GM12878 (cell line): ENCODE results near the gene DLST. TPM values are rescaled to one million over a fixed set of nuclear protein-coding genes. Genes with fewer than 3 reads are reported as not detected.

Experiments
- ATAC-seq: fragments of 200-7000 bp; cut with Tn5 transposase; 3 replicates; pipeline ENCODE4 v1.9.1; 2020; ENCODE audit warnings: mild to moderate bottlenecking, moderate library complexity
- BruUV-seq: library from RNA; stranded (reverse); fragments of 400-500 nt; replicated peaks from 2 replicates; lab custom pipeline; 2021; lab: Mats Ljungman, UMichigan
- CTCF ChIA-PET: fragments of 300-600 bp; sonication (Branson Sonifier 250); formaldehyde crosslinking; extraction: SDS; loops from one replicate; lab custom pipeline; 2021; ENCODE audit warnings: inconsistent platforms; lab: Yijun Ruan, JAX
- POLR2A ChIA-PET: fragments of 350-600 bp; formaldehyde crosslinking; extraction: SDS; loops from one replicate; lab custom pipeline; 2021; ENCODE audit warnings: inconsistent platforms; lab: Charles Lee
- RAD21 ChIA-PET: fragments of 300-600 bp; sonication (Branson Sonifier 250); formaldehyde crosslinking; loops from one replicate; lab custom pipeline; 2023; ENCODE audit warnings: antibody characterized with exemption; ENCODE audit not compliant: unreplicated experiment; lab: Charles Lee
- SMC1A ChIA-PET: fragments of 300-600 bp; sonication (Branson Sonifier 250); formaldehyde crosslinking; loops from one replicate; lab custom pipeline; 2023; ENCODE audit not compliant: unreplicated experiment, uncharacterized antibody; lab: Charles Lee
- DNase-seq: peaks from one replicate; pipeline ENCODE4 v3.0.0-alpha.2; 2011; ENCODE audit warnings: low read depth, low spot score
- FAIRE-seq: peaks from 3 replicates; lab custom pipeline; 2011; peaks lifted over from hg19 to GRCh38; lab: Jason Lieb, UNC
- H2AFZ ChIP-seq: 2 replicates; pipeline ENCODE4 v1.6.0; 2011; ENCODE audit warnings: low read depth, low read length, control low read depth; ENCODE audit not compliant: control insufficient read depth
- H3K27ac ChIP-seq: 2 replicates; pipeline ENCODE4 v1.5.1; 2011; ENCODE audit warnings: control low read depth; ENCODE audit not compliant: control insufficient read depth, insufficient read depth
- H3K27me3 ChIP-seq, 2 experiments: replicated peaks in 1 of 2; 2 replicates each; pipeline versions ENCODE4 v1.6.0 to v1.6.1; 2011; ENCODE audit warnings: low read length in 1 of 2; ENCODE audit not compliant: control insufficient read depth in 2 of 2, insufficient read depth in 2 of 2
- H3K36me3 ChIP-seq, 2 experiments: 2 replicates each; pipeline ENCODE4 v1.5.1; 2011; ENCODE audit warnings: low read length in 1 of 2; ENCODE audit not compliant: control insufficient read depth in 2 of 2, insufficient read depth in 2 of 2
- H3K4me1 ChIP-seq: 2 replicates; pipeline ENCODE4 v1.6.1; 2011; ENCODE audit warnings: mild to moderate bottlenecking, low read length, moderate library complexity, mixed read lengths; ENCODE audit not compliant: control insufficient read depth, insufficient read depth
- H3K4me2 ChIP-seq: 2 replicates; pipeline ENCODE4 v1.6.0; 2011; ENCODE audit warnings: control low read depth; ENCODE audit not compliant: control insufficient read depth, insufficient read depth
- H3K4me3 ChIP-seq: fragments of 200-600 bp; sonication (generic); 2 replicates; pipeline ENCODE4 v1.5.1; 2016
- H3K79me2 ChIP-seq: 2 replicates; pipeline ENCODE4 v1.6.0; 2011; ENCODE audit warnings: low read length; ENCODE audit not compliant: control insufficient read depth, insufficient read depth
- H3K9ac ChIP-seq: 2 replicates; pipeline ENCODE4 v1.8.0; 2011; ENCODE audit warnings: low read length, control low read depth, mixed read lengths; ENCODE audit not compliant: control insufficient read depth, insufficient read depth
- H3K9me3 ChIP-seq: replicated peaks from 3 replicates; pipeline ENCODE4 v1.5.1; 2011; ENCODE audit warnings: mild to moderate bottlenecking, low read length; ENCODE audit not compliant: control insufficient read depth, insufficient read depth
- H4K20me1 ChIP-seq: 2 replicates; pipeline ENCODE4 v1.6.0; 2011; ENCODE audit not compliant: control insufficient read depth, insufficient read depth
- ASH2L ChIP-seq: fragments of 300-600, 200-600 bp; sonication (generic); IDR thresholded peaks from 2 replicates; pipeline ENCODE4 v1.6.1; 2017; ENCODE audit warnings: low read depth, mild to moderate bottlenecking, borderline replicate concordance
- BCL11A ChIP-seq: IDR thresholded peaks from 2 replicates; pipeline ENCODE4 v1.6.1; 2011; ENCODE audit warnings: low read depth, low read length
- BRCA1 ChIP-seq: IDR thresholded peaks from 2 replicates; pipeline ENCODE4 v1.6.1; 2011; ENCODE audit warnings: low read depth, low read length, improper control_type of control experiment
- CHD1 ChIP-seq: IDR thresholded peaks from 2 replicates; pipeline ENCODE4 v1.6.1; 2012; ENCODE audit warnings: low read depth, low read length, improper control_type of control experiment
- EED ChIP-seq: sonication (generic); IDR thresholded peaks from 2 replicates; pipeline ENCODE4 v1.6.1; 2016; ENCODE audit warnings: antibody characterized with exemption, low read depth
- ETV6 ChIP-seq, 2 experiments: fragments of 450-650 bp in 1 of 2; IDR thresholded peaks in 1 of 2; conservative IDR thresholded peaks in 1 of 2; 2 replicates each; pipeline ENCODE4 v1.6.1; 2014; ENCODE audit warnings: antibody characterized with exemption in 1 of 2, borderline replicate concordance in 1 of 2, low read depth in 1 of 2, mild to moderate bottlenecking in 1 of 2, moderate library complexity in 1 of 2
- FOS ChIP-seq: IDR thresholded peaks from 3 replicates; pipeline ENCODE4 v1.6.1; 2011; ENCODE audit warnings: borderline replicate concordance; ENCODE audit not compliant: insufficient read length; ENCODE audit errors: extremely low read depth
- FOXK2 ChIP-seq: fragments of 450-650 bp; IDR thresholded peaks from 2 replicates; pipeline ENCODE4 v1.6.1; 2017; ENCODE audit warnings: mild to moderate bottlenecking, moderate library complexity
- KAT2A ChIP-seq: conservative IDR thresholded peaks from 2 replicates; pipeline ENCODE4 v1.6.1; 2011; ENCODE audit warnings: low read depth, low read length; ENCODE audit not compliant: control insufficient read depth
- NBN ChIP-seq: fragments of 450-650 bp; IDR thresholded peaks from 2 replicates; pipeline ENCODE4 v1.6.1; 2016
- NFYB ChIP-seq: IDR thresholded peaks from 2 replicates; pipeline ENCODE4 v1.6.1; 2011; ENCODE audit warnings: low read depth, mild to moderate bottlenecking, low read length, improper control_type of control experiment, moderate library complexity; ENCODE audit not compliant: insufficient read depth
- POU2F2 ChIP-seq: IDR thresholded peaks from 3 replicates; pipeline ENCODE4 v1.6.1; 2011; ENCODE audit warnings: low read depth, mild to moderate bottlenecking, low read length, borderline replicate concordance
- RB1 ChIP-seq: fragments of 450-650 bp; formaldehyde crosslinking; IDR thresholded peaks from 2 replicates; pipeline ENCODE4 v1.6.1; 2017; ENCODE audit warnings: mild to moderate bottlenecking, borderline replicate concordance
- SMARCA5 ChIP-seq: fragments of 450-650 bp; IDR thresholded peaks from 2 replicates; pipeline ENCODE4 v1.6.1; 2017; ENCODE audit warnings: mild to moderate bottlenecking
- ZNF384 ChIP-seq: IDR thresholded peaks from 2 replicates; pipeline ENCODE4 v1.6.1; 2012; ENCODE audit warnings: low read depth, mild to moderate bottlenecking, low read length, improper control_type of control experiment, borderline replicate concordance
- WGBS: methylation state at CpG from one replicate; pipeline ENCODE4 v1.1.6; 2016; ENCODE audit warnings: low lambda C conversion rate; ENCODE audit not compliant: insufficient replicate concordance, insufficient coverage; ENCODE audit errors: missing lambda C conversion rate; 5-methylcytosine and 5-hydroxymethylcytosine counted together
- in situ Hi-C: fragments of 300-500 bp; cut with MboI; formaldehyde crosslinking; loops from 9 replicates; pipeline ENCODE4 v1.14.3; 2018; ENCODE audit warnings: mixed read lengths
- intact Hi-C: fragments of 100-400 bp; cut with micrococcal nuclease; formaldehyde crosslinking; loops from one replicate; pipeline ENCODE4 v1.14.2; 2022; ENCODE audit not compliant: unreplicated experiment
- polyA plus RNA-seq, 11 experiments: library from polyadenylated mRNA; depleted of rRNA in 4 of 11; unstranded in 6 of 11; stranded (reverse) in 5 of 11; fragments of >200 nt; fragmentation: Nextera tagmentation in 4 of 11; fragmentation: Illumina TruSeq in 1 of 11; extraction: Ambion mirVana in 4 of 11; extraction: Trizol in 1 of 11; gene quantifications; 1 replicate in 1 of 11; 2 replicates in 10 of 11; pipeline versions ENCODE4 v1.2.1 to v1.2.3, GENCODE V29; 2011 to 2016; ENCODE audit warnings: inconsistent platforms in 2 of 11, missing spikeins in 2 of 11, low read depth in 1 of 11
- total RNA-seq, 4 experiments: library from RNA; depleted of rRNA in 3 of 4; stranded (reverse); fragments of >200 nt in 3 of 4; fragmentation: Illumina TruSeq in 1 of 4; extraction: Trizol in 1 of 4; gene quantifications; 2 replicates each; pipeline versions ENCODE4 v1.2.1 to v1.2.3, GENCODE V29; 2013 to 2021
- TF ChIP-seq, protein P1 (sequence below): fragments of 450-650 bp; IDR thresholded peaks from 2 replicates; pipeline ENCODE4 v1.6.1; 2017; ENCODE audit warnings: mild to moderate bottlenecking
- TF ChIP-seq, protein P2 (sequence below): fragments of 450-650 bp; IDR thresholded peaks from 2 replicates; pipeline ENCODE4 v1.6.1; 2018; ENCODE audit warnings: mild to moderate bottlenecking, low read depth, moderate library complexity; ENCODE audit not compliant: partially characterized antibody
- TF ChIP-seq, protein P3 (sequence below): fragments of 450-650 bp; IDR thresholded peaks from 2 replicates; pipeline ENCODE4 v1.6.1; 2014; ENCODE audit warnings: mild to moderate bottlenecking

Gene DLST
- total and polyA plus RNA-seq, 10 of the 15 experiments (the other 5 are each of a cell fraction or from before 2014, with no cell fraction given) = 2.9 to 141 (median 67.7) TPM

DNA sequence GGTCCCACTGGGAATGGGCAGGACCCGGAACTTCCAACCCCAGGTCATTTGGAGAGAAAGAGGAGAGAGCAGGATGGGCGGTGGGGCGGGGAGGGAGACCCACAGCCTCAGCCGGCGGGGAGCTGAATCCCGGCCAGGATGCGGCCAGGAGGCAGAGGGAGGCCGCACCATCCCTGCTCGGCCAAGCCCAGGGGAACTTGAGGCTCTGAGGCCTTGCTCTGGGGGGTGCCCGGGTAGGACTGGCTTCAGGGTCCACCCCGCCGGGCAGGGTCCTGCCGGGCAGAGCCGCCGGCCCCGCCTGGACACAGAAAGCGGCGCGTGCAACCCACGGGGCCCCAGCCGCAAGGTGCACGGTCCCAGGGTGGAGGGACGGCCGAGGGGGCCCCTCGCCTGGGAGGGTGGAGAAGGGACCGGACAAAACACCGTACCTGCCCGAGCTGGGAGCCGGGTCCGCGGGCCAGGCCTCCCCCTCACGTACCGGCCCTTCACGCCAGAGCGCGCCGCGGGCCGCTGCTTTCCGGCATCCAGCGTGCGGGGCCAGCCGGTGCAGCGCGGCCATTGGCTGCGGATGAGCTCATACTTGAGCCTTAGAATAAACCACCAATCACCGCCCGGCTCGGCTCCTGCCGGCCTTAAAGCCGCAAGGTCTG lies 41.2 kb downstream of the DLST start, which contains the start of gene RPS6KL1 (continued):
- TF ChIP-seq, protein P1, sequence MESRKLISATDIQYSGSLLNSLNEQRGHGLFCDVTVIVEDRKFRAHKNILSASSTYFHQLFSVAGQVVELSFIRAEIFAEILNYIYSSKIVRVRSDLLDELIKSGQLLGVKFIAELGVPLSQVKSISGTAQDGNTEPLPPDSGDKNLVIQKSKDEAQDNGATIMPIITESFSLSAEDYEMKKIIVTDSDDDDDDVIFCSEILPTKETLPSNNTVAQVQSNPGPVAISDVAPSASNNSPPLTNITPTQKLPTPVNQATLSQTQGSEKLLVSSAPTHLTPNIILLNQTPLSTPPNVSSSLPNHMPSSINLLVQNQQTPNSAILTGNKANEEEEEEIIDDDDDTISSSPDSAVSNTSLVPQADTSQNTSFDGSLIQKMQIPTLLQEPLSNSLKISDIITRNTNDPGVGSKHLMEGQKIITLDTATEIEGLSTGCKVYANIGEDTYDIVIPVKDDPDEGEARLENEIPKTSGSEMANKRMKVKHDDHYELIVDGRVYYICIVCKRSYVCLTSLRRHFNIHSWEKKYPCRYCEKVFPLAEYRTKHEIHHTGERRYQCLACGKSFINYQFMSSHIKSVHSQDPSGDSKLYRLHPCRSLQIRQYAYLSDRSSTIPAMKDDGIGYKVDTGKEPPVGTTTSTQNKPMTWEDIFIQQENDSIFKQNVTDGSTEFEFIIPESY = no peak
- no peak for TF ChIP-seq BRCA1
- TF ChIP-seq NFYB = peak; percentile 41; the same call in 1 of the 2 replicates

DNA sequence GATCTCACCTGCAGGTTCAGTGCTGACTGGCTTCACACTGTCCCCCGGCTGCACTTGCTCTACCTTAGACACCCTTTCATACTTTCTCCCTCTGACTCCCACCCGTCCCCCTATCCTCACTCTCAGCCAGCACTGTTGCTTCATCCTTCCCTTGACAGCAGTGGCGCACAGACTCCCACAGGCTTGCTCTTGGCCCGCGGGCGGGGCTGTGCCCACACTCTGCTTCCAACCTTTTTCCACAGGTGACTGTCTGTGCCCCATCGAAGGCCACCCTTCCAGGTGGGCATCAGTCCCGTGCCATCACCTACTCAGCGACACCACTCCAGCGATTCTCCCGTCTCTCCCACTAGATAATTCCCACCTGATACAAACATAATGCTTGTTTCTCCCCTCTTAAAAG lies 42.3 kb downstream of the DLST start:
- H3K36me3 ChIP-seq = no peaks in the 10 kb centered on the region
- H3K4me3 ChIP-seq = no peak overlapping the region
- H3K9me3 ChIP-seq = no peaks in the 10 kb centered on the region
- no peak overlapping the region for H2AFZ ChIP-seq
- H4K20me1 ChIP-seq = no peaks in the 10 kb centered on the region
- no peak overlapping the region for H3K4me2 ChIP-seq
- ChIA-PET POLR2A (interaction anchor here (1.2 kb wide), 1 partner anchor 18 kb away, joined by 3 read pairs; no protein-coding TSS in a partner anchor), CTCF (interaction anchor here (0.8 kb wide), 1 partner anchor 165 kb away, joined by 3 read pairs; no protein-coding TSS in a partner anchor), RAD21 (no interaction called here), SMC1A (no interaction called here)
- H3K27me3 ChIP-seq = no peaks in the 10 kb centered on the region
- H3K27ac ChIP-seq = no peak overlapping the region
- in situ Hi-C loops (no loop called here), intact Hi-C loops (no loop called here)
- H3K9ac ChIP-seq = no peak overlapping the region
- H3K4me1 ChIP-seq = no peaks in the 10 kb centered on the region; the same call in 1 of the 2 replicates
- no peaks in the 10 kb centered on the region for H3K79me2 ChIP-seq
- FAIRE-seq (no peak), DNase-seq (no peak), ATAC-seq (no peak)
- no TSS peak for BruUV-seq
- 73% methylated on average over 10 of the region's 11 CpGs for WGBS
- no peak for TF ChIP-seq CHD1
- TF ChIP-seq, protein P2, sequence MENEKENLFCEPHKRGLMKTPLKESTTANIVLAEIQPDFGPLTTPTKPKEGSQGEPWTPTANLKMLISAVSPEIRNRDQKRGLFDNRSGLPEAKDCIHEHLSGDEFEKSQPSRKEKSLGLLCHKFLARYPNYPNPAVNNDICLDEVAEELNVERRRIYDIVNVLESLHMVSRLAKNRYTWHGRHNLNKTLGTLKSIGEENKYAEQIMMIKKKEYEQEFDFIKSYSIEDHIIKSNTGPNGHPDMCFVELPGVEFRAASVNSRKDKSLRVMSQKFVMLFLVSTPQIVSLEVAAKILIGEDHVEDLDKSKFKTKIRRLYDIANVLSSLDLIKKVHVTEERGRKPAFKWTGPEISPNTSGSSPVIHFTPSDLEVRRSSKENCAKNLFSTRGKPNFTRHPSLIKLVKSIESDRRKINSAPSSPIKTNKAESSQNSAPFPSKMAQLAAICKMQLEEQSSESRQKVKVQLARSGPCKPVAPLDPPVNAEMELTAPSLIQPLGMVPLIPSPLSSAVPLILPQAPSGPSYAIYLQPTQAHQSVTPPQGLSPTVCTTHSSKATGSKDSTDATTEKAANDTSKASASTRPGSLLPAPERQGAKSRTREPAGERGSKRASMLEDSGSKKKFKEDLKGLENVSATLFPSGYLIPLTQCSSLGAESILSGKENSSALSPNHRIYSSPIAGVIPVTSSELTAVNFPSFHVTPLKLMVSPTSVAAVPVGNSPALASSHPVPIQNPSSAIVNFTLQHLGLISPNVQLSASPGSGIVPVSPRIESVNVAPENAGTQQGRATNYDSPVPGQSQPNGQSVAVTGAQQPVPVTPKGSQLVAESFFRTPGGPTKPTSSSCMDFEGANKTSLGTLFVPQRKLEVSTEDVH = no peak
- no peak for TF ChIP-seq FOXK2
- TF ChIP-seq ASH2L = no peak
- no peak for TF ChIP-seq FOS
- no peak for TF ChIP-seq ZNF384
- TF ChIP-seq POU2F2 = no peak
- TF ChIP-seq BCL11A = no peak
- no peak for TF ChIP-seq SMARCA5
- no peak for TF ChIP-seq ETV6 (conservative IDR thresholded peaks at IDR 0.05 in 1 of 2, IDR thresholded peaks at IDR 0.05 in 1 of 2; ENCODE audit: borderline replicate concordance in 1 of 2, low read depth in 1 of 2)
- TF ChIP-seq RB1 = no peak
- TF ChIP-seq NBN = no peak
- TF ChIP-seq KAT2A = no peak
- TF ChIP-seq, protein P3, sequence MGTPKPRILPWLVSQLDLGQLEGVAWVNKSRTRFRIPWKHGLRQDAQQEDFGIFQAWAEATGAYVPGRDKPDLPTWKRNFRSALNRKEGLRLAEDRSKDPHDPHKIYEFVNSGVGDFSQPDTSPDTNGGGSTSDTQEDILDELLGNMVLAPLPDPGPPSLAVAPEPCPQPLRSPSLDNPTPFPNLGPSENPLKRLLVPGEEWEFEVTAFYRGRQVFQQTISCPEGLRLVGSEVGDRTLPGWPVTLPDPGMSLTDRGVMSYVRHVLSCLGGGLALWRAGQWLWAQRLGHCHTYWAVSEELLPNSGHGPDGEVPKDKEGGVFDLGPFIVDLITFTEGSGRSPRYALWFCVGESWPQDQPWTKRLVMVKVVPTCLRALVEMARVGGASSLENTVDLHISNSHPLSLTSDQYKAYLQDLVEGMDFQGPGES = no peak
- TF ChIP-seq EED = no peak
